WTC11 (cell line): ENCODE data around the gene UGGT2. TPM values are rescaled to one million over a fixed set of nuclear protein-coding genes. Genes with fewer than 3 reads are reported as not detected.

Source experiments
- ATAC-seq: fragments of 200-7000 bp; cut with Tn5 transposase; 2 replicates; pipeline ENCODE4 v1.10.0; 2021; ENCODE audit warnings: mild to moderate bottlenecking, moderate library complexity
- CTCF ChIA-PET: fragments of 300-600 bp; sonication (Branson Sonifier 250); formaldehyde crosslinking; loops from one replicate; lab custom pipeline; 2021; ENCODE audit warnings: antibody characterized with exemption; lab: Charles Lee
- POLR2A ChIA-PET: fragments of 350-600 bp; sonication (Branson Sonifier 250); formaldehyde crosslinking; loops from one replicate; lab custom pipeline; 2021; ENCODE audit warnings: antibody characterized with exemption; lab: Charles Lee
- DNase-seq: peaks from one replicate; pipeline ENCODE4 v3.0.0; 2021; ENCODE audit warnings: low spot score
- H3K27ac Mint-ChIP-seq: 2 replicates; pipeline ENCODE4 v1.8.0; 2021; ENCODE audit warnings: mixed read lengths
- H3K27me3 Mint-ChIP-seq: 2 replicates; pipeline ENCODE4 v1.8.0; 2021; ENCODE audit warnings: low read depth, mild to moderate bottlenecking, moderate library complexity, mixed read lengths
- H3K36me3 Mint-ChIP-seq: 2 replicates; pipeline ENCODE4 v1.8.0; 2021; ENCODE audit warnings: mixed read lengths
- H3K4me1 Mint-ChIP-seq: 2 replicates; pipeline ENCODE4 v1.8.0; 2022; ENCODE audit warnings: mixed read lengths
- H3K4me3 Mint-ChIP-seq: 2 replicates; pipeline ENCODE4 v1.8.0; 2021; ENCODE audit warnings: mild to moderate bottlenecking, moderate library complexity, mixed read lengths
- H3K9me3 Mint-ChIP-seq: 2 replicates; pipeline ENCODE4 v1.8.0; 2021; ENCODE audit warnings: mixed read lengths
- ATF3 ChIP-seq: sonication (generic); formaldehyde crosslinking; conservative IDR thresholded peaks from 2 replicates; pipeline ENCODE4 v1.8.1; 2022; ENCODE audit warnings: mild to moderate bottlenecking, missing genetic modification reagents
- CBFB ChIP-seq: sonication (generic); formaldehyde crosslinking; IDR thresholded peaks from 2 replicates; pipeline ENCODE4 v1.8.1; 2022; ENCODE audit warnings: mild to moderate bottlenecking, low read depth, missing genetic modification reagents
- CDX4 ChIP-seq: fragments of 250-450 bp; sonication (Bioruptor Pico); IDR thresholded peaks from 2 replicates; pipeline ENCODE4 v1.9.0; 2021; ENCODE audit warnings: moderate library complexity, mild to moderate bottlenecking, inconsistent platforms, borderline replicate concordance
- ELF4 ChIP-seq: sonication (generic); formaldehyde crosslinking; IDR thresholded peaks from 2 replicates; pipeline ENCODE4 v1.8.1; 2022; ENCODE audit warnings: low read depth, mild to moderate bottlenecking, moderate library complexity, missing genetic modification reagents
- ESRRA ChIP-seq: sonication (generic); formaldehyde crosslinking; IDR thresholded peaks from 2 replicates; pipeline ENCODE4 v1.8.1; 2022; ENCODE audit warnings: mild to moderate bottlenecking, missing genetic modification reagents, borderline replicate concordance
- ETV6 ChIP-seq: sonication (generic); formaldehyde crosslinking; IDR thresholded peaks from 2 replicates; pipeline ENCODE4 v1.8.1; 2022; ENCODE audit warnings: mild to moderate bottlenecking, missing genetic modification reagents
- IRF1 ChIP-seq: sonication (generic); formaldehyde crosslinking; IDR thresholded peaks from 2 replicates; pipeline ENCODE4 v1.8.0; 2023; ENCODE audit warnings: missing genetic modification reagents
- IRF2 ChIP-seq: sonication (generic); formaldehyde crosslinking; IDR thresholded peaks from 2 replicates; pipeline ENCODE4 v1.8.0; 2022; ENCODE audit warnings: low read depth, missing genetic modification reagents, borderline replicate concordance
- JAZF1 ChIP-seq: fragments of 250-450 bp; sonication (Bioruptor Pico); IDR thresholded peaks from 2 replicates; pipeline ENCODE4 v1.9.0; 2021; ENCODE audit warnings: moderate library complexity, mild to moderate bottlenecking, inconsistent platforms
- MLX ChIP-seq: sonication (generic); formaldehyde crosslinking; IDR thresholded peaks from 2 replicates; pipeline ENCODE4 v1.8.1; 2023; ENCODE audit warnings: mild to moderate bottlenecking, missing genetic modification reagents, moderate library complexity
- MXD4 ChIP-seq: fragments of 250-450 bp; sonication (Bioruptor Pico); IDR thresholded peaks from 2 replicates; pipeline ENCODE4 v1.8.0; 2021; ENCODE audit warnings: mild to moderate bottlenecking, moderate library complexity, borderline replicate concordance
- MYBL2 ChIP-seq: sonication (generic); formaldehyde crosslinking; IDR thresholded peaks from 2 replicates; pipeline ENCODE4 v1.8.1; 2023; ENCODE audit warnings: mild to moderate bottlenecking, moderate library complexity, missing genetic modification reagents
- NR2C2 ChIP-seq: sonication (generic); formaldehyde crosslinking; IDR thresholded peaks from 2 replicates; pipeline ENCODE4 v1.8.0; 2022; ENCODE audit warnings: mild to moderate bottlenecking, missing genetic modification reagents
- SMAD4 ChIP-seq: sonication (generic); formaldehyde crosslinking; IDR thresholded peaks from 2 replicates; pipeline ENCODE4 v1.8.0; 2022; ENCODE audit warnings: mild to moderate bottlenecking, missing genetic modification reagents
- TEAD4 ChIP-seq: sonication (generic); formaldehyde crosslinking; IDR thresholded peaks from 2 replicates; pipeline ENCODE4 v1.8.0; 2022; ENCODE audit warnings: mild to moderate bottlenecking, missing genetic modification reagents
- ZNF219 ChIP-seq: sonication (generic); formaldehyde crosslinking; IDR thresholded peaks from 2 replicates; pipeline ENCODE4 v1.8.0; 2023; ENCODE audit warnings: missing genetic modification reagents, mild to moderate bottlenecking, borderline replicate concordance
- ZNF317 ChIP-seq: sonication (generic); formaldehyde crosslinking; IDR thresholded peaks from 2 replicates; pipeline ENCODE4 v1.8.1; 2023; ENCODE audit warnings: low read depth, mild to moderate bottlenecking, moderate library complexity, missing genetic modification reagents, borderline replicate concordance
- ZNF416 ChIP-seq: fragments of 250-450 bp; sonication (Bioruptor Pico); IDR thresholded peaks from 2 replicates; pipeline ENCODE4 v1.9.0; 2021; ENCODE audit warnings: mild to moderate bottlenecking, inconsistent platforms
- ZNF423 ChIP-seq: fragments of 250-450 bp; sonication (Bioruptor Pico); IDR thresholded peaks from 2 replicates; pipeline ENCODE4 v2.1.2; 2022; ENCODE audit warnings: mild to moderate bottlenecking, moderate library complexity
- ZNF425 ChIP-seq: fragments of 250-450 bp; sonication (Bioruptor Pico); conservative IDR thresholded peaks from 2 replicates; pipeline ENCODE4 v1.9.0; 2021; ENCODE audit warnings: mild to moderate bottlenecking
- ZNF532 ChIP-seq: fragments of 250-450 bp; sonication (Bioruptor Pico); IDR thresholded peaks from 2 replicates; pipeline ENCODE4 v1.9.0; 2021; ENCODE audit warnings: mild to moderate bottlenecking, borderline replicate concordance
- total RNA-seq: library from RNA; stranded (reverse); gene quantifications from 3 replicates; pipeline ENCODE4 v1.2.3, GENCODE V29; 2021
- TF ChIP-seq, protein P1 (sequence below): sonication (generic); formaldehyde crosslinking; IDR thresholded peaks from 2 replicates; pipeline ENCODE4 v1.8.1; 2023; ENCODE audit warnings: mild to moderate bottlenecking, missing genetic modification reagents

UGGT2 gene
- total RNA-seq, 1 experiment from 2014 or later, result 31.1 TPM

DNA sequence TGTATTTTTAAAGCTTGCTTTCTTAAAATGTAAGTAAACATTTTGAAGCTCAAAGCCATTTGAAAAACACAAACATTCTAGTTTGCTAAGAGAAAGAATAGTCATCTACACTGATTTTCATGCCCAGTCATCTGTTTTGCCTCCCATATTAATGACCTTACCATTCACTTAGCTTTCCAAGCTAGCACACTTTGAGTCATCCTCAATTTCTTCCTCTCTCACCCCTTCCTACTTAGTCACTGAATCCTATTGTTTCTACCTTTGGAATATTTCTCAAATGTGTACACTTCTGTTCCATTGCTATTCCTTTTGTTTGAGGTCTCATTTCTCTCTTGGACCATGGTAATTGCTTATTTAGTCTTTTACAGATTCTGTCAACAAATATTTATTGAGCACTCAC lies 29.4 kb upstream of the UGGT2 start:
- TF ChIP-seq MXD4 (no peak), JAZF1 (CRISPR knock-in tag) (no peak), ZNF219 (CRISPR knock-in tag) (no peak), TEAD4 (CRISPR knock-in tag) (no peak), CDX4 (CRISPR knock-in tag) (no peak), MLX (no peak), CBFB (CRISPR knock-in tag) (no peak), ZNF317 (no peak), MYBL2 (no peak)
- Mint-ChIP-seq H3K4me3 (no peak overlapping the region), H3K27ac (no peak overlapping the region), H3K36me3 (no peaks in the 10 kb centered on the region), H3K4me1 (peaks cover 27% of the 10 kb centered on the region), H3K9me3 (no peaks in the 10 kb centered on the region), H3K27me3 (peaks cover 4% of the 10 kb centered on the region; the same call in 1 of the 2 replicates)
- ChIA-PET POLR2A (no interaction called here), CTCF (interaction anchor here (2.7 kb wide), 1 partner anchor 10 kb away, joined by 12 read pairs; no protein-coding TSS in a partner anchor)
- ATAC-seq (no peak), DNase-seq (no peak)

- H3K36me3 Mint-ChIP-seq, result no peaks in the 10 kb centered on the region
- no peaks in the 10 kb centered on the region for H3K9me3 Mint-ChIP-seq
- no peak overlapping the region for H3K27ac Mint-ChIP-seq
- CTCF ChIA-PET, result interaction anchor here (2.7 kb wide), 1 partner anchor 9 kb away, joined by 12 read pairs; no protein-coding TSS in a partner anchor
- peaks cover under 1% of the 10 kb centered on the region; the same call in 1 of the 2 replicates for H3K27me3 Mint-ChIP-seq
- TF ChIP-seq NR2C2 (CRISPR knock-in tag), result no peak
- no peak for TF ChIP-seq ATF3 (CRISPR knock-in tag)
- TF ChIP-seq, protein P1, sequence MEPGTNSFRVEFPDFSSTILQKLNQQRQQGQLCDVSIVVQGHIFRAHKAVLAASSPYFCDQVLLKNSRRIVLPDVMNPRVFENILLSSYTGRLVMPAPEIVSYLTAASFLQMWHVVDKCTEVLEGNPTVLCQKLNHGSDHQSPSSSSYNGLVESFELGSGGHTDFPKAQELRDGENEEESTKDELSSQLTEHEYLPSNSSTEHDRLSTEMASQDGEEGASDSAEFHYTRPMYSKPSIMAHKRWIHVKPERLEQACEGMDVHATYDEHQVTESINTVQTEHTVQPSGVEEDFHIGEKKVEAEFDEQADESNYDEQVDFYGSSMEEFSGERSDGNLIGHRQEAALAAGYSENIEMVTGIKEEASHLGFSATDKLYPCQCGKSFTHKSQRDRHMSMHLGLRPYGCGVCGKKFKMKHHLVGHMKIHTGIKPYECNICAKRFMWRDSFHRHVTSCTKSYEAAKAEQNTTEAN, result no peak
- no peak for TF ChIP-seq ELF4 (CRISPR knock-in tag)
- TF ChIP-seq MYBL2, result no peak
- no peak for TF ChIP-seq ESRRA (CRISPR knock-in tag)
- no peak for TF ChIP-seq ETV6 (CRISPR knock-in tag)
- no peak for TF ChIP-seq ZNF416
- TF ChIP-seq ZNF423 (CRISPR knock-in tag), result no peak
- no peak for TF ChIP-seq SMAD4 (CRISPR knock-in tag)
- no peak for TF ChIP-seq IRF1
- TF ChIP-seq JAZF1 (CRISPR knock-in tag), result no peak
- H3K4me3 Mint-ChIP-seq, result no peak overlapping the region
- POLR2A ChIA-PET, result no interaction called here
- DNase-seq (no peak), ATAC-seq (no peak)
- peaks cover 24% of the 10 kb centered on the region for H3K4me1 Mint-ChIP-seq
Observed at GRCh38 chr13:96081888-96082287, 28.7 kb upstream of the UGGT2 start.

DNA sequence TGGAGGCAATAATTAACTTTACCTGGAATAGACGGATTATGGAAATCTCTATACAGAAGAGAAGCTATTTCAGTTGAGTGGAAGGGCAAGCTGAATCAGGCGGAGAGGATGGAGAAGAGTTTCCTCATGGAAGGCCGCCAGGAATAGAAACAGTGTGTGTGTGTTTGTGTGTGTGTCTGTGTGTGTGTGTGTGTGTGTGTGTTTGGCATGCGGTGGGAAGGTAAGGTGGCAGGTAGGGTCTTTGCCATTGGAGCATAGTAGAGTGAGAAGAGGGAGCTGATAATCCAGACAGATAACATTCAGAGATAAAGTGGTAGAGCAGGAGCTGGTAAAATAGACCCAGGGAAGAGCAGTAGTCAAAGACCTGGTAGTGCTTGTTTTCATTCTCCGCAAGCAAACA lies 27.5 kb upstream of the UGGT2 start:
- CTCF ChIA-PET, result interaction anchor here (0.7 to 2.7 kb wide), 3 partner anchors 8 to 61 kb away, joined by 3 to 12 read pairs (median 4); no protein-coding TSS in a partner anchor
- Mint-ChIP-seq H3K27me3 (no peaks in the 10 kb centered on the region), H3K4me1 (peaks cover 15% of the 10 kb centered on the region), H3K27ac (no peak overlapping the region), H3K4me3 (no peak overlapping the region), H3K36me3 (no peaks in the 10 kb centered on the region), H3K9me3 (no peaks in the 10 kb centered on the region)
- no peak for DNase-seq
- ATAC-seq, result no peak
- POLR2A ChIA-PET, result interaction anchor here (0.6 kb wide), 1 partner anchor 395 kb away, joined by 4 read pairs; no protein-coding TSS in a partner anchor
- TF ChIP-seq IRF2 (CRISPR knock-in tag) (no peak), CDX4 (CRISPR knock-in tag) (no peak), ZNF425 (CRISPR knock-in tag) (no peak), ZNF317 (no peak), ZNF532 (no peak)
